B cell (primary cell): ENCODE data around the gene PRMT5. TPM values are rescaled to one million over a fixed set of nuclear protein-coding genes. Genes with fewer than 3 reads are reported as not detected.

Experiments used
- ATAC-seq: fragments of 200-7000 bp; cut with Tn5 transposase; one replicate; pipeline ENCODE4 v1.10.0; 2021; ENCODE audit warnings: low read depth, mild to moderate bottlenecking, moderate number of reproducible peaks, moderate library complexity
- CTCF ChIA-PET: fragments of 350-600 bp; sonication (Branson Sonifier 250); formaldehyde crosslinking; loops from one replicate; lab custom pipeline; 2021; ENCODE audit warnings: antibody characterized with exemption, inconsistent platforms; lab: Charles Lee
- POLR2A ChIA-PET: fragments of 350-600 bp; sonication (Branson Sonifier 250); formaldehyde crosslinking; loops from one replicate; lab custom pipeline; 2021; ENCODE audit warnings: antibody characterized with exemption; lab: Charles Lee
- DNase-seq: peaks from one replicate; pipeline ENCODE4 v3.0.0; 2013
- H2AFZ ChIP-seq: 2 replicates; pipeline ENCODE4 v1.6.1; 2012; ENCODE audit warnings: mild to moderate bottlenecking, low read depth, low read length; ENCODE audit not compliant: insufficient read depth, poor library complexity, severe bottlenecking
- H3K27ac ChIP-seq, 2 donors: 1 replicate in 1 of 2; 2 replicates in 1 of 2; pipeline ENCODE4 v1.5.1; 2012 to 2013; ENCODE audit warnings: low read length in 2 of 2, mild to moderate bottlenecking in 2 of 2, moderate library complexity in 1 of 2
- H3K27me3 ChIP-seq, 4 experiments: fragments of 200-600 bp in 1 of 4; sonication (generic) in 1 of 4; replicated peaks in 1 of 4; 1 replicate in 2 of 4; 2 replicates in 2 of 4; pipeline versions ENCODE4 v1.6.1 to v1.7.0; 2013 to 2016; ENCODE audit warnings: low read length in 3 of 4, mild to moderate bottlenecking in 2 of 4, mixed read lengths in 1 of 4, moderate library complexity in 1 of 4; ENCODE audit not compliant: insufficient read depth in 4 of 4, control insufficient read depth in 3 of 4; ENCODE audit errors: control extremely low read depth in 1 of 4
- H3K36me3 ChIP-seq, 2 experiments: replicated peaks in 1 of 2; 1 replicate in 1 of 2; 2 replicates in 1 of 2; pipeline versions ENCODE4 v1.6.1 to v1.7.1; 2013; ENCODE audit warnings: low read length in 1 of 2; ENCODE audit not compliant: insufficient read depth in 2 of 2, control insufficient read depth in 1 of 2; ENCODE audit errors: control extremely low read depth in 1 of 2, extremely low read depth in 1 of 2
- H3K4me1 ChIP-seq, 2 donors: fragments of 200-600 bp in 1 of 2; sonication (generic) in 1 of 2; 1 replicate in 1 of 2; 2 replicates in 1 of 2; pipeline versions ENCODE4 v1.5.1 to v1.6.1; 2013 to 2017; ENCODE audit warnings: low read length in 2 of 2; ENCODE audit not compliant: control insufficient read depth in 2 of 2, insufficient read depth in 2 of 2
- H3K4me2 ChIP-seq: replicated peaks from 2 replicates; pipeline ENCODE3; 2012; ENCODE audit warnings: mild to moderate bottlenecking, low read depth, low read length; ENCODE audit not compliant: poor library complexity, severe bottlenecking
- H3K4me3 ChIP-seq, 5 experiments: fragments of 200-600 bp in 1 of 5; sonication (generic) in 1 of 5; 1 replicate in 3 of 5; 2 replicates in 2 of 5; pipeline versions ENCODE4 v1.5.1 to v1.7.0; 2011 to 2016; ENCODE audit warnings: low read length in 4 of 5, mild to moderate bottlenecking in 4 of 5, low read depth in 2 of 5, control low read depth in 1 of 5, moderate library complexity in 1 of 5; ENCODE audit not compliant: insufficient read depth in 1 of 5; ENCODE audit errors: control extremely low read depth in 1 of 5, extremely low read depth in 1 of 5
- H3K79me2 ChIP-seq: fragments of 200-600 bp; sonication (generic); one replicate; pipeline ENCODE4 v1.6.0; 2016; ENCODE audit warnings: low read length; ENCODE audit not compliant: control insufficient read depth, insufficient read depth
- H3K9ac ChIP-seq: fragments of 200-600 bp; sonication (generic); 2 replicates; pipeline ENCODE4 v1.6.1; 2017; ENCODE audit warnings: mild to moderate bottlenecking, low read length, moderate library complexity
- H3K9me3 ChIP-seq, 3 donors: one replicate each; pipeline versions ENCODE4 v1.6.1 to v1.7.1; 2013; ENCODE audit warnings: low read length in 2 of 3; ENCODE audit not compliant: control insufficient read depth in 2 of 3, insufficient read depth in 1 of 3; ENCODE audit errors: control extremely low read depth in 1 of 3
- H4K20me1 ChIP-seq: 2 replicates; pipeline ENCODE4 v1.6.0; 2012; ENCODE audit warnings: mild to moderate bottlenecking, low read length; ENCODE audit not compliant: insufficient read depth, control insufficient read depth, poor library complexity, severe bottlenecking
- H3K27ac Mint-ChIP-seq: one replicate; pipeline ENCODE4 v1.8.0; 2021; ENCODE audit warnings: mixed read lengths
- H3K27me3 Mint-ChIP-seq: one replicate; pipeline ENCODE4 v1.8.0; 2021; ENCODE audit warnings: mixed read lengths
- H3K4me1 Mint-ChIP-seq: one replicate; pipeline ENCODE4 v1.8.0; 2021; ENCODE audit warnings: mixed read lengths
- H3K4me3 Mint-ChIP-seq: one replicate; pipeline ENCODE4 v1.8.0; 2021; ENCODE audit warnings: mixed read lengths
- H3K9me3 Mint-ChIP-seq: one replicate; pipeline ENCODE4 v1.8.0; 2022; ENCODE audit warnings: mixed read lengths; ENCODE audit not compliant: insufficient read depth
- EZH2 ChIP-seq: IDR thresholded peaks from 2 replicates; pipeline ENCODE4 v1.6.1; 2012; ENCODE audit warnings: borderline replicate concordance, low read depth, mild to moderate bottlenecking, moderate library complexity, low read length; ENCODE audit not compliant: insufficient read depth, poor library complexity, severe bottlenecking
- WGBS: methylation state at CpG from one replicate; pipeline ENCODE4 v1.1.5; 2013; ENCODE audit warnings: missing lambda C conversion rate; ENCODE audit not compliant: insufficient coverage; 5-methylcytosine and 5-hydroxymethylcytosine counted together
- intact Hi-C: fragments of 100-400 bp; cut with micrococcal nuclease; formaldehyde crosslinking; loops from one replicate; pipeline ENCODE4 v1.10.0; 2022
- polyA plus RNA-seq: library from polyadenylated mRNA; depleted of rRNA; stranded (reverse); fragments of >200 nt; gene quantifications from 2 replicates; pipeline ENCODE4 v1.2.3, GENCODE V29; 2012
- total RNA-seq, 2 donors: library from RNA; stranded (reverse); fragments of 120-200 nt in 1 of 2; gene quantifications; 1 replicate in 1 of 2; 2 replicates in 1 of 2; pipeline versions ENCODE4 v1.2.3 to v1.2.4, GENCODE V29; 2013 to 2022
- TF ChIP-seq, protein P1 (sequence below): fragments of 200-600 bp; IDR thresholded peaks from one replicate; pipeline ENCODE4 v1.8.0; 2022; ENCODE audit warnings: antibody characterized with exemption, mild to moderate bottlenecking

PRMT5 gene
- total and polyA plus RNA-seq, 2 donors (not counting 1 experiment from before 2014, with no cell fraction given): 38.8 to 50.4 TPM

DNA sequence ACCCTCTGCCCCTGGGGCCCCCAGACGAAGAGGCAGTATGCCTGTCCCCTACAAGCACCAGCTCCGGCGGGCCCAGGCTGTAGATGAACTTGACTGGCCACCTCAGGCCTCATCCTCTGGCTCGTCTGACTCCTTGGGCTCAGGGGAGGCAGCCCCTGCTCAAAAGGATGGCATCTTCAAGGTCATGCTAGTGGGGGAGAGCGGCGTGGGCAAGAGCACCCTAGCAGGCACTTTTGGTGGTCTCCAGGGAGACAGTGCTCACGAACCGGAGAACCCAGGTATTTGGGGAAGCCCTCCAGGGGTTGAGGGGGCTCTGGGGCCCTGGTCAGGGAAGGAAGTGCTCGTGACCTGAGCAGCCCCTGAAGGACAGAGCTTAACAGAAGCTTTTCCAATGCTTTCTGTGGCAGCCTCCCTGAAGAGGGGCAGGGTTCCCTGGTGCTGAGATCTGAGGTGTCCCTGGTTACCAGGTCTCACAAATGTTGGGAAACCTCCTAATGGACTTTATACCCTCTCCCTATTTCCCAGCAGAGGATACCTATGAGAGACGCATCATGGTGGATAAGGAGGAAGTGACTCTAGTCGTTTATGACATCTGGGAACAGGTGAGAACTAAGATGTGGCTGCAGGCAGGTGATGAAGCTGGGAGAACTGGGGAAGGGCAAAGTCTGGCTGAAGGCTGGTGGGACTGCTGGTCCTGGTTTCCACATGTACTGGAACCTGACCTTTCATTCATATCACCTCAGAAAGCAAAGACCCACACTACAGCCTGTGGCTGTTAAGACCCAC is 44.2 kb downstream of the PRMT5 start:
- CTCF ChIA-PET: interaction anchor here (0.9 to 7.0 kb wide), 8 partner anchors 11 to 183 kb away, joined by 3 to 101 read pairs (median 6); partner anchors contain the start of genes AJUBA and LRP10
- H3K4me2 ChIP-seq: no peak overlapping the region

More for the DNA sequence above, 44.2 kb downstream of the PRMT5 start:
- Mint-ChIP-seq H3K27ac (peak overlapping the region; percentile 43), H3K4me1 (peaks cover 68% of the 10 kb centered on the region), H3K4me3 (peak overlapping the region; percentile 1), H3K27me3 (no peaks in the 10 kb centered on the region), H3K9me3 (no peaks in the 10 kb centered on the region)
- Histone ChIP-seq H3K4me3 (no peak overlapping the region), H4K20me1 (no peaks in the 10 kb centered on the region), H3K27me3 (no peaks in the 10 kb centered on the region), H3K36me3 (no peaks in the 10 kb centered on the region), H3K9me3 (no peaks in the 10 kb centered on the region), H3K79me2 (peaks cover 14% of the 10 kb centered on the region), H3K9ac (no peak overlapping the region), H3K27ac (no peak overlapping the region), H2AFZ (no peak overlapping the region), H3K4me1 (peaks cover 50 to 79% of the 10 kb centered on the region in 2 donors)
- WGBS: 73% methylated on average over 11 of the region's 11 CpGs
- DNase-seq (no peak), ATAC-seq (no peak)
- POLR2A ChIA-PET: interaction anchor here (0.8 to 5.3 kb wide), 4 partner anchors 13 to 436 kb away, joined by 3 to 61 read pairs (median 3); partner anchors contain the start of genes LRP10, PABPN1 and RBM23
- no peak for TF ChIP-seq EZH2
- TF ChIP-seq, protein P1, sequence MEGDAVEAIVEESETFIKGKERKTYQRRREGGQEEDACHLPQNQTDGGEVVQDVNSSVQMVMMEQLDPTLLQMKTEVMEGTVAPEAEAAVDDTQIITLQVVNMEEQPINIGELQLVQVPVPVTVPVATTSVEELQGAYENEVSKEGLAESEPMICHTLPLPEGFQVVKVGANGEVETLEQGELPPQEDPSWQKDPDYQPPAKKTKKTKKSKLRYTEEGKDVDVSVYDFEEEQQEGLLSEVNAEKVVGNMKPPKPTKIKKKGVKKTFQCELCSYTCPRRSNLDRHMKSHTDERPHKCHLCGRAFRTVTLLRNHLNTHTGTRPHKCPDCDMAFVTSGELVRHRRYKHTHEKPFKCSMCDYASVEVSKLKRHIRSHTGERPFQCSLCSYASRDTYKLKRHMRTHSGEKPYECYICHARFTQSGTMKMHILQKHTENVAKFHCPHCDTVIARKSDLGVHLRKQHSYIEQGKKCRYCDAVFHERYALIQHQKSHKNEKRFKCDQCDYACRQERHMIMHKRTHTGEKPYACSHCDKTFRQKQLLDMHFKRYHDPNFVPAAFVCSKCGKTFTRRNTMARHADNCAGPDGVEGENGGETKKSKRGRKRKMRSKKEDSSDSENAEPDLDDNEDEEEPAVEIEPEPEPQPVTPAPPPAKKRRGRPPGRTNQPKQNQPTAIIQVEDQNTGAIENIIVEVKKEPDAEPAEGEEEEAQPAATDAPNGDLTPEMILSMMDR: no peak
- intact Hi-C loops: loop anchor here (5.0 kb wide), 1 partner anchor 417 kb away; the partner anchor contains the start of gene PPP1R3E
